ENCODE results near the gene INPP5J. TPM values are rescaled to one million over a fixed set of nuclear protein-coding genes. Genes with fewer than 3 reads are reported as not detected.
"Not testable (repeated sequence)": the region's sequence is repeated elsewhere in the genome, so short reads cannot be mapped to it uniquely, and the experiment has no call there.

INPP5J gene
- total RNA-seq, 2 experiments from 2014 or later: 0.15 TPM; not detected in 1

- CTCF ChIA-PET: interaction anchor here (0.9 to 2.6 kb wide), 7 partner anchors 11 to 153 kb away, joined by 3 to 11 read pairs (median 4); partner anchors contain the start of gene LIMK2
- POLR2A ChIA-PET: no interaction called here
Observed at GRCh38 chr22:31160328-31160978, 37.7 kb downstream of the INPP5J start.

DNA sequence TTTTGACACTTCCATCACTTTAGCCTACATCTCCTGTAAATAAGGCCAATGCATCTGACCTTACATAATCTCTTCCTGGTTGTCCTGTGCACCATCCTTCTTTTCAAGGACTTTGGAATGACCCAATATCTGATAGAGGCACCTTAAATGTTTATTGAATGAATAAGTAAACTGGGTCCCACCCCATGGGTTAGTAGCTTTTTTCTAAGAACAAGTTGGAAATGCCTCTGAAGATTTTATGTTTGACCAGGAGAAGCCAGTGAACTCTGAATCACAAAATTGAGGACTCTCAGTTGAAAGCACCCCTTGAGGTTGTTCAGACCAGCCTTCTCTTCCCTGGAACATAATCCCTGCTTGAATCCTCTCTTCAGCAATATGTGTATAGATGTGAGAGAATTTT is 38.6 kb downstream of the INPP5J start:
- CTCF ChIA-PET: interaction anchor here (1.2 to 1.8 kb wide), 3 partner anchors 13 to 111 kb away, joined by 3 to 5 read pairs (median 3); no protein-coding TSS in a partner anchor
- POLR2A ChIA-PET: no interaction called here

DNA sequence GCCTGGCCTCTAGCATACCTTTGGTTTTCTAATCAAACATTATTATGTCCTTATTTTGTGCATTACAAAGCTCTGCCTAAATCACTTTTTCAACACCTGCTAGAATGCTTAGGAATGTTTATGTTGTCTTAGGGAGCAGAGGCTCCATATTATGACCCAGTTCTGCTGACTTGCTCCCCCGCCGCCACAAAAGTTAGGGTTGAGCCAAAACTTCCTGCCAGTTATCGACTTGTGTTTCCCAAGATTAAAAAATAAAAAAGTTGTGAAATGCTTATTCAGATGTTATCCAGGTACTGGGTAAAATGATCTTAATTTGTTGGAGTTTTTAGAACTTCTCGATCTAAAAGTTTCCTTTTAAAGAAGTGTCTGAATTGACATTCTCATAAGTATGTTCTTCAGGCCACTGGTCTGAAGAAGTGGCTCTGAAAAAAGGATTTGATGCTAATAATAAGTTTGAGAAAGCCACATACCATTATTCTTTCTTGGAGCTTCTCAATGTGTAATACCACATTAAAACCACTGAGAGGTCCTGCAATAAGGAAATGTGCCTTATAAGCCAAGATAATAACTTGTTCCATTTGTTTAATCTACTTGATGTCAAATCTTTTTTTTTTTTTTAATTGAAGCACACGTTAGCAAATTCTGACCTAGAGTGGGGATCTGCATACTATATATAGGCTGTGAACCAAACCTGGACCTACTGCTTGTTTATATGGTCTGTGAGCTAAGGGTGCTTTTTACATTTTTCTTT is 39.4 kb downstream of the INPP5J start:
- ChIA-PET POLR2A (interaction anchor here (0.6 to 0.7 kb wide), 2 partner anchors 45 to 128 kb away, joined by 3 to 6 read pairs; no protein-coding TSS in a partner anchor), CTCF (interaction anchor here (1.3 to 1.8 kb wide), 2 partner anchors 14 to 77 kb away, joined by 3 to 5 read pairs; no protein-coding TSS in a partner anchor)

GRCh38 chr22:31170971-31171370 is 48.2 kb downstream of the INPP5J start:
- ChIA-PET CTCF (interaction anchor here (1.0 kb wide), 1 partner anchor 41 kb away, joined by 3 read pairs; the partner anchor contains the start of gene LIMK2), POLR2A (interaction anchor here (1.2 kb wide), 1 partner anchor 119 kb away, joined by 3 read pairs; no protein-coding TSS in a partner anchor)

GRCh38 chr22:31171734-31172133 is 49.0 kb downstream of the INPP5J start:
- POLR2A ChIA-PET, CTCF ChIA-PET: not testable (repeated sequence)

DNA sequence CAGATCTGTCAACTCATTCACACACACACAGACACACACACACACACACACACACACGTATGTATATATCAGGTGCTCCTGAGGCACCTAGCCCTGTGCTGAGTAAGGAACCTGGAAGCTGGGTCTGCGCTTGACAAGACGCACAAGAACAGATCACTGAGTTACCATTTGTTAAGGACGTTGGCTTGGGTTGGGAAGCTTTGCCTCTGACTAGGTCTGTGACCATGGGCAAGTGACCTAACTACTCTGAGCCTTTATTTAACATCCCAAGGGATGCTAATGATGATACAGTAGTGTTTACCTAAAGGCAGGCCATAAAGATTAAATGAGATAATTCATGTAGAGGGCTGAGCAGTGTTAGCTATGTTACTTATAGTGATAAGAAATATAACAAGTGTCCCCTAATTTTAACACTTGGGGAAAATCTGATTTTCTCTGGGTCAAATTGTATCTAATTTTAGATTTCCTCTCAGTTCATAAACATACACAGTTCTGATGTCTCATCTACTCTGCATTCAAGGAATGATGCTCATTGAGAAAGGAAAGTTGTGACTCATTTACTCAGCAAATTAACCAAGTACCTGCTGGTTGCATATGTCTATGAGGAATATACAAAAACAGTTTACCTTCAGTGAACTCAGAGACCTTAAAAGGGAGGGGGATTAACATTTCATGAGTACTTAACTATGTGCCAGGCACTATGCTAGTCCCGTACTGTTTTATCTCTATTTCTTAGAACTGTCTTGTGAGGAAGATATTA is 50.8 kb downstream of the INPP5J start:
- POLR2A ChIA-PET: interaction anchor here (0.6 kb wide), 1 partner anchor 49 kb away, joined by 4 read pairs; no protein-coding TSS in a partner anchor
- CTCF ChIA-PET: no interaction called here

DNA sequence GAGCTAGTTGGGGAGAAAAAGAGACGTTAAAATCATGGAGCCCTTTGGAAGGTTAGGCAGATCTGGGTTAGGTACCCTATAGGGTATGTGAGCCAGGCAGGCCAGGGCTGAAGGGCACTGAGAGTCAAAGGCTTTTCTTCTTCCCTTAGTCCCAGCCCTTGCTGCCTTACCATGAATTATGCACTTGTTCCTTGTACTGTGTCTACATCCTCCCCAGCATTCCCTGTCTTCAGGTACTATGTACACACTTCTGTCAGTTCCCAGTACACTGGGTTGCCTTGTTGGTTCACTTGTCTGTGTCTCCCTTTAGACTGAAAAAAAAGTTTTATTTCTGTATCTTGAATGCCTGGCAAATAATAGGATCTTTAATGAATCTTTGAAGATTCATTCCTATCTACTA is 54.2 kb downstream of the INPP5J start:
- ChIA-PET CTCF (interaction anchor here (0.7 kb wide), 1 partner anchor 137 kb away, joined by 3 read pairs; no protein-coding TSS in a partner anchor), POLR2A (no interaction called here)

GRCh38 chr22:31177420-31178162 is 54.8 kb downstream of the INPP5J start:
- CTCF ChIA-PET: interaction anchor here (0.7 to 1.0 kb wide), 3 partner anchors 34 to 136 kb away, joined by 3 to 4 read pairs (median 3); no protein-coding TSS in a partner anchor

GRCh38 chr22:31178859-31179258 is 56.1 kb downstream of the INPP5J start:
- ChIA-PET POLR2A (no interaction called here), CTCF (interaction anchor here (1.0 kb wide), 1 partner anchor 33 kb away, joined by 4 read pairs; no protein-coding TSS in a partner anchor)

More at GRCh38 chr22:31177420-31178162, 54.8 kb downstream of the INPP5J start:
- POLR2A ChIA-PET: no interaction called here

GRCh38 chr22:31179345-31179744 is 56.6 kb downstream of the INPP5J start:
- ChIA-PET POLR2A (no interaction called here), CTCF (no interaction called here)

DNA sequence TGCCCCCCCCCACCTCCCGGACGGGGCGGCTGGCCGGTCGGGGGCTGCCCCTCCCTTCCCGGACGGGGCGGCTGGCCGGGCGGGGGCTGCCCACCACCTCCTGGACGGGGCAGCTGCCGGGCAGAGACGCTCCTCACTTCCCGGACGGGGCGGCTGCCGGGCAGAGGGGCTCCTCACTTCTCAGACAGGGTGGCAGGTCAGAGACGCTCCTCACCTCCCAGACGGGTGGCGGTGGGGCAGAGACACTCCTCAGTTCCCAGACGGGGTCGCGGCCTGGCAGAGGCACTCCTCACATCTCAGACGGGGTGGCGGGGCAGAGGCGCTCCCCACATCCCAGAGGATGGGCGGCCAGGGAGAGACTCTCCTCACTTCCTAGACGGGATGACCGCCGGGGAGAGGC is 61.2 kb downstream of the INPP5J start:
- ChIA-PET CTCF (no interaction called here), POLR2A (no interaction called here)

Other genes starting within 250 kb of the INPP5J start
- 10 to 100 TPM; 30.2 to 30.8 TPM for gene MORC2, start 154.2 kb upstream of the INPP5J start, total RNA-seq
- 10 to 100 TPM; 42.7 to 44.9 TPM for gene TUG1, start 153.7 kb upstream of the INPP5J start, total RNA-seq
- gene SMTN, start 41.6 kb upstream of the INPP5J start, total RNA-seq: 10 to 100 TPM; 17.6 to 18.2 TPM
- gene SELENOM, start 15.4 kb upstream of the INPP5J start, total RNA-seq: 1 to 10 TPM; 7.4 to 8.0 TPM
- gene PLA2G3, start 17.5 kb downstream of the INPP5J start, total RNA-seq: not detected
- 10 to 100 TPM; 24.8 to 25.7 TPM for gene RNF185, start 37.2 kb downstream of the INPP5J start, total RNA-seq
- 10 to 100 TPM; 27.2 to 27.8 TPM for gene LIMK2, start 89.3 kb downstream of the INPP5J start, total RNA-seq
- 1 to 10 TPM; 6.9 to 7.5 TPM for gene PIK3IP1, start 169.5 kb downstream of the INPP5J start, total RNA-seq
- 10 to 100 TPM; 34.1 to 34.3 TPM for gene PATZ1, start 223.4 kb downstream of the INPP5J start, total RNA-seq

Measured in activated CD8-positive, alpha-beta memory T cell treated with anti-CD3 and anti-CD28 coated beads for 36 hours (primary cell).